PC-3 (cell line): ENCODE results near the gene EPHB1.

Experiments used
- EZH2phosphoT487 ChIP-seq: fragments of 300-600 bp; sonication (generic); IDR thresholded peaks from 2 replicates; pipeline ENCODE4 v1.6.1; 2018; ENCODE audit warnings: mild to moderate bottlenecking, antibody characterized with exemption, low read length, borderline replicate concordance
- TF ChIP-seq, protein P1 (sequence below): fragments of 300-600 bp; sonication (generic); conservative IDR thresholded peaks from 2 replicates; pipeline ENCODE4 v1.5.1; 2017; ENCODE audit warnings: antibody characterized with exemption, low read depth, mild to moderate bottlenecking, low read length

DNA sequence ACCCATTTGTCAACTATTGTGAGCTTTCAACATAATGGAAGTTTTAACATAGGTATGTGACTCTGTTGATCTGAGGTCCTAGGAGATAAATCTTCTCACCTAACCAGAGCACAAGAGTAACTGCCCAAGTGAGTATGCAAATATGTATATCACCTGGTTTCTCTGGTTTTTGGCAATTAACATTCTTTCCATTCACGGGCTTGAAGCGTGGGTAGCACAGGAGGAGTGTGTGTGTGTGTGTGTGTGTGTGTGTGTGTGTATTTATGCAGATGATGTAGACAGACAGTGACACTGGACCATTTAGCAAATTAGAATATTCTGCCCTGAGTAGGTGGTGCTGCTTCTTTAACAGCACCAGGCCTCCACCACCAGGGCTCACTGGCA is 15.0 kb downstream of the EPHB1 start:
- TF ChIP-seq, protein P1, sequence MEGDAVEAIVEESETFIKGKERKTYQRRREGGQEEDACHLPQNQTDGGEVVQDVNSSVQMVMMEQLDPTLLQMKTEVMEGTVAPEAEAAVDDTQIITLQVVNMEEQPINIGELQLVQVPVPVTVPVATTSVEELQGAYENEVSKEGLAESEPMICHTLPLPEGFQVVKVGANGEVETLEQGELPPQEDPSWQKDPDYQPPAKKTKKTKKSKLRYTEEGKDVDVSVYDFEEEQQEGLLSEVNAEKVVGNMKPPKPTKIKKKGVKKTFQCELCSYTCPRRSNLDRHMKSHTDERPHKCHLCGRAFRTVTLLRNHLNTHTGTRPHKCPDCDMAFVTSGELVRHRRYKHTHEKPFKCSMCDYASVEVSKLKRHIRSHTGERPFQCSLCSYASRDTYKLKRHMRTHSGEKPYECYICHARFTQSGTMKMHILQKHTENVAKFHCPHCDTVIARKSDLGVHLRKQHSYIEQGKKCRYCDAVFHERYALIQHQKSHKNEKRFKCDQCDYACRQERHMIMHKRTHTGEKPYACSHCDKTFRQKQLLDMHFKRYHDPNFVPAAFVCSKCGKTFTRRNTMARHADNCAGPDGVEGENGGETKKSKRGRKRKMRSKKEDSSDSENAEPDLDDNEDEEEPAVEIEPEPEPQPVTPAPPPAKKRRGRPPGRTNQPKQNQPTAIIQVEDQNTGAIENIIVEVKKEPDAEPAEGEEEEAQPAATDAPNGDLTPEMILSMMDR = no peak
- TF ChIP-seq EZH2phosphoT487 = no peak
